ENCODE results near the gene GDF11.

Gene GDF11

DNA sequence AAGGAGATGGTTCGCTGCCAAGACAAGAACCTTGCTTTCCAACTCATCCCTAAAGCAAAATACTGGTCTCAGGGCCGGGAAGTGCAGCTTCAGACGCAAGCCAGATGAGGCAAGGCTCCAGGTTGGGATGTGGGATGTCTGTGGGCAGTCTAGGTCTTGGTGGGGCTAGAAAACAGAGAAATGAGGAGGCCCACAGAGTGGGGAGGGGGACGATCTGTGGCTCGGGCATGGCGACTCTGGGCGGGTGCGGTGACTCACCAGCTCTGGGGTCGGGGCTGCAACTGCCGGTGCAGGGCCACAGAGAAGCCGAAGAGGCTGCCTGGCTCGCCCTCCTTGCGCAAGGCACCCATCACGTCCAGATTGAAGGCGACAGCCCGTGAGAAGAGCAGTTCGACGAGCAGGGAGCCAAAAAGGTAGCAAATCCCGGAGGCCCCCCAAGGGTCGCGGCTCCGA lies 35.7 kb upstream of the GDF11 start:
- Histone ChIP-seq H3K9me2 (replicated peaks; ENCODE audit: control insufficient read depth, low read length) (no peaks in the 10 kb centered on the region), H3K4me1 (ENCODE audit: control insufficient read depth, low read length) (peaks cover 35% of the 10 kb centered on the region), H3K4me3 (ENCODE audit: low read length) (no peak overlapping the region), H3K27me3 (ENCODE audit: control insufficient read depth, low read length) (peaks cover 41% of the 10 kb centered on the region), H3K36me3 (ENCODE audit: control insufficient read depth, low read length) (no peaks in the 10 kb centered on the region), H3K79me2 (ENCODE audit: control insufficient read depth, low read length) (no peaks in the 10 kb centered on the region), H3K27ac (ENCODE audit: low read depth, low read length) (no peak overlapping the region), H3K9me3 (ENCODE audit: control insufficient read depth, insufficient read depth, low read length) (no peaks in the 10 kb centered on the region), H3K4me2 (ENCODE audit: low read length) (peak overlapping the region; percentile 18; the same call in 1 of the 2 replicates), H3F3A (ENCODE audit: control insufficient read depth, insufficient read depth) (no peaks in the 10 kb centered on the region), H4K20me1 (ENCODE audit: control insufficient read depth, insufficient read depth, low read depth, low read length) (no peaks in the 10 kb centered on the region)
- no peak for TF ChIP-seq EZH2phosphoT487 (IDR thresholded peaks at IDR 0.05; ENCODE audit: borderline replicate concordance, low read length)
- TF ChIP-seq, protein P1, sequence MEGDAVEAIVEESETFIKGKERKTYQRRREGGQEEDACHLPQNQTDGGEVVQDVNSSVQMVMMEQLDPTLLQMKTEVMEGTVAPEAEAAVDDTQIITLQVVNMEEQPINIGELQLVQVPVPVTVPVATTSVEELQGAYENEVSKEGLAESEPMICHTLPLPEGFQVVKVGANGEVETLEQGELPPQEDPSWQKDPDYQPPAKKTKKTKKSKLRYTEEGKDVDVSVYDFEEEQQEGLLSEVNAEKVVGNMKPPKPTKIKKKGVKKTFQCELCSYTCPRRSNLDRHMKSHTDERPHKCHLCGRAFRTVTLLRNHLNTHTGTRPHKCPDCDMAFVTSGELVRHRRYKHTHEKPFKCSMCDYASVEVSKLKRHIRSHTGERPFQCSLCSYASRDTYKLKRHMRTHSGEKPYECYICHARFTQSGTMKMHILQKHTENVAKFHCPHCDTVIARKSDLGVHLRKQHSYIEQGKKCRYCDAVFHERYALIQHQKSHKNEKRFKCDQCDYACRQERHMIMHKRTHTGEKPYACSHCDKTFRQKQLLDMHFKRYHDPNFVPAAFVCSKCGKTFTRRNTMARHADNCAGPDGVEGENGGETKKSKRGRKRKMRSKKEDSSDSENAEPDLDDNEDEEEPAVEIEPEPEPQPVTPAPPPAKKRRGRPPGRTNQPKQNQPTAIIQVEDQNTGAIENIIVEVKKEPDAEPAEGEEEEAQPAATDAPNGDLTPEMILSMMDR (IDR thresholded peaks at IDR 0.05; ENCODE audit: low read depth, low read length, poor library complexity, severe bottlenecking) = no peak

DNA sequence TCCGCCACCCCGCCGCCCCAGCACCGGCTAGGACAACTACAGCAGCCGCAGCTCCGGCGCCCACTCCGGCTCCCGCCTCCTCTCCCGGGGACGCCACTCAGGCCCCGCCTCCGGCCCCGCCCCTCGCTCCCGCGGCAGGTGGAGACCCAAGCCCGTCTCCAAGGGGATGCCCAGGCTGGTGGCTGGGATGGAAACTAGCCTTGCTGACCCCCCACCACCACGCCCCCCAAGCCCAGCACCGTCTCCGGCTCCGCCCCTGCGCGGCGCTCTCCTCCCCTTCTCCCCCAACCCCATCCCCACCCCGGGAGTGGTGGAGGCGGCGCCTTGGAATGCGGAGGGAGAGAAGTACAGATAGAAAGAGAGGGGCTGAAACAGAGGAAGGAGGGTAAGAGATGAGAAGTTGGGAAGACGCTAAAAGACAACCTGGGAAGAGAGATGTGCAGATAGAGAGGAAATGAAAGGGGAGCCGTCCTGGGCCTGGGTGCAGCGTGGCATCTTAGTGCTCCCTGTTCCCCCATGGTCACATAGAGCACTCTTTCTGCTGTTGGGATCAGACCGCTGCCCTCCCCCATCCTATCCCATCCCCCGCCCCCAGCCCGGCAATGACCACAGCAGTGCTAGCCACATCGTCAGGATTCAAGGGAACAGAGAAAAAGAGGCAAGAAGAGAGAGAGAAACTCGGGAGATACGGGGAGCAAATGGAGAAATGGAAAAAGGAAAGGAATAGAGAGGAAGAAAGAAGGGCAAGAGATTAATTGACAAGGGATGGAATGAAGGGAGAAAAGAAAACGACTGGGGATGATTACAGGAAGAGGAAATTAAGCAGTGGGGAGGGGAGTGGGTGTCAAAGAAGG lies 34.9 kb upstream of the GDF11 start, which contains the start of gene ITGA7:
ITGA7 (minus strand) TSS at position 64 of the 854 bp plus-strand sequence. CDS start 222 bp downstream, outside the sequence.
- no peaks in the 10 kb centered on the region for H3F3A ChIP-seq (ENCODE audit: control insufficient read depth, insufficient read depth)
- H3K9me3 ChIP-seq (ENCODE audit: control insufficient read depth, insufficient read depth, low read length) = no peaks in the 10 kb centered on the region
- no peaks in the 10 kb centered on the region for H3K9me2 ChIP-seq (replicated peaks; ENCODE audit: control insufficient read depth, low read length)
- TF ChIP-seq EZH2phosphoT487 (IDR thresholded peaks at IDR 0.05; ENCODE audit: borderline replicate concordance, low read length) = no peak
- TF ChIP-seq, protein P1 (IDR thresholded peaks at IDR 0.05; ENCODE audit: low read depth, low read length, poor library complexity, severe bottlenecking) = no peak
- H4K20me1 ChIP-seq (ENCODE audit: control insufficient read depth, insufficient read depth, low read depth, low read length) = no peaks in the 10 kb centered on the region
- peak within 1 kb of the TSS; percentile 67 for H3K4me3 ChIP-seq (ENCODE audit: low read length)
- H3K79me2 ChIP-seq (ENCODE audit: control insufficient read depth, low read length) = no peaks in the 10 kb centered on the region
- peaks cover 35% of the 10 kb centered on the region for H3K4me1 ChIP-seq (ENCODE audit: control insufficient read depth, low read length)
- no peak within 1 kb of the TSS for H3K27ac ChIP-seq (ENCODE audit: low read depth, low read length)
- peaks cover 46% of the 10 kb centered on the region for H3K27me3 ChIP-seq (ENCODE audit: control insufficient read depth, low read length)
- H3K4me2 ChIP-seq (ENCODE audit: low read length) = peak within 1 kb of the TSS; percentile 69
- no peaks in the 10 kb centered on the region for H3K36me3 ChIP-seq (ENCODE audit: control insufficient read depth, low read length)

DNA sequence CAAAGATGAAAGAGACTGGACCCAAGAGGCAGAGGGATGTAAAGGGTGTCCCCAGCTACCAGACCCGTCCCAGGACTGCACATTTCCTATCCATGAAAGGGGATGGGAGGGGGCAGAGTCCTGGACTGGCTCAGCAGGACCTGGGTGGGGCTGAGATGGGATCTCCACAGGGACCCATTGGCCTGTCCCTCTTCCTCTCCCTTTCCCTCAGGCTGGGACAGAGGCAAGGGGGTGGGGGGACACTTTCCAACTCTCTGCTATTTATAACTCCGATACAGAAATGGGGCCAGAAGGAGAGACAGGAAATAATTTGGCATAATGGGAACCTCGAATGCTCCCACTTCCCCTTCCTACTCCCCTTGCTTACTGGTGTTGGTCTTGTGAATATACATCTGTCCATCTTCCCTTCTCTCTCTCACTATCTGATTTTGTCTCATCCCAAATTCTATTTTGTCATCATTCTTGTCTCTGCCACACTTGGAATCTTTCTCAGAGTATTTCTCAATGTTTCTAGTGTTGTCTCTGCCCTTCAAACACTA lies 34.2 kb upstream of the GDF11 start:
- Histone ChIP-seq H3K27ac (ENCODE audit: low read depth, low read length) (no peak overlapping the region), H4K20me1 (ENCODE audit: control insufficient read depth, insufficient read depth, low read depth, low read length) (no peaks in the 10 kb centered on the region), H3K9me3 (ENCODE audit: control insufficient read depth, insufficient read depth, low read length) (no peaks in the 10 kb centered on the region), H3K79me2 (ENCODE audit: control insufficient read depth, low read length) (no peaks in the 10 kb centered on the region), H3K27me3 (ENCODE audit: control insufficient read depth, low read length) (peaks cover 46% of the 10 kb centered on the region), H3K4me2 (ENCODE audit: low read length) (peak overlapping the region; percentile 69), H3F3A (ENCODE audit: control insufficient read depth, insufficient read depth) (no peaks in the 10 kb centered on the region), H3K4me1 (ENCODE audit: control insufficient read depth, low read length) (peaks cover 35% of the 10 kb centered on the region), H3K36me3 (ENCODE audit: control insufficient read depth, low read length) (no peaks in the 10 kb centered on the region), H3K9me2 (replicated peaks; ENCODE audit: control insufficient read depth, low read length) (no peaks in the 10 kb centered on the region), H3K4me3 (ENCODE audit: low read length) (peak overlapping the region; percentile 67; the same call in 1 of the 2 replicates)
- TF ChIP-seq, protein P1 (IDR thresholded peaks at IDR 0.05; ENCODE audit: low read depth, low read length, poor library complexity, severe bottlenecking) = no peak
- no peak for TF ChIP-seq EZH2phosphoT487 (IDR thresholded peaks at IDR 0.05; ENCODE audit: borderline replicate concordance, low read length)

All from DOHH2 (cell line).